Jurkat, Clone E6-1 (cell line): ENCODE measurements around the gene TRAF5.
A peak's percentile ranks its signal among the peaks of the same experiment; 100 is the strongest.

Experiments
- DNase-seq: peaks from one replicate; pipeline ENCODE4 v3.0.0-alpha.2; 2011; ENCODE audit warnings: low read depth, low spot score
- H3K4me3 ChIP-seq: 2 replicates; pipeline ENCODE4 v1.5.1; 2011; ENCODE audit warnings: mild to moderate bottlenecking, low read length, control low read depth, moderate library complexity

The TRAF5 gene

DNA sequence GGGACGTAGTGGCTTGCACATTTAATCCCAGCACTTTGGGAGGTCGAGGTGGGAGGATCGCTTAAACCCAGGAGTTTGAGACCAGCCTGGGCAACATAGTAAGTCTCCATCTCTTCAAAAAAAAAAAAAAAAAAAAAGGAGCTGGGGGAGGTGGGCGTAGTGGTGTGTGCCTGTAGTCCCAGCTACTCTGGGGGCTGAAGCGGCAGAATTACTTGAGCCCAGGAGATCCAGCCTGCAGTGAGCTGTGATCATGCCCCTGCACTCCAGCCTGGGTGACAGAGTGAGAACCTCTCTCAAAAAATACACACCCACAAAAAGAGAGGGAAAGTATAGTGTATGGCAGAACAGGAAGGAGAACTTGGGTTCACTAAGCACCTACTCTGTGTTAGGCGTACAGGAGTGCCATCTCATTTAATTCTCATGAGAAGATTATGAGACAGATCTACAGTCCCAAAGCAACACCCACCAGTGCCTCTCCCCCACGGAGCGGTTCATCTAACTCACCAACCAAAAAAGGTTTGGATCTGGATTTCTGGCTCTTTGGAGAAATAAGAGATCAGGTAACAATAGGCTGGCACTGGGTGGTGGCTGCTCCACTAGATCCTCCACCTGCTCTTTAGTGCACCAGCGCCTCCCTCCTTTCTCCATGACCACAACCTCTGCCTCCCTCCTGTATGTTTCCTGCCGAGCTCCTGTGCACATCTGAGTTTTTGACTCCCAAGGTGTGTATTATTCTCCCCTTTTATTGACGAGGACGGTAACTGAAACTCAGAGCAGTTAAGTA, 1.4 kb upstream of the TRAF5 start:
- no peak overlapping the region; the same call in 1 of the 2 replicates for H3K4me3 ChIP-seq
- peak; percentile 56 for DNase-seq

- peak overlapping the region; percentile 77 for H3K4me3 ChIP-seq
- DNase-seq: no peak
Measured at GRCh38 chr1:211326140-211326527, 499 bp upstream of the TRAF5 start.

DNA sequence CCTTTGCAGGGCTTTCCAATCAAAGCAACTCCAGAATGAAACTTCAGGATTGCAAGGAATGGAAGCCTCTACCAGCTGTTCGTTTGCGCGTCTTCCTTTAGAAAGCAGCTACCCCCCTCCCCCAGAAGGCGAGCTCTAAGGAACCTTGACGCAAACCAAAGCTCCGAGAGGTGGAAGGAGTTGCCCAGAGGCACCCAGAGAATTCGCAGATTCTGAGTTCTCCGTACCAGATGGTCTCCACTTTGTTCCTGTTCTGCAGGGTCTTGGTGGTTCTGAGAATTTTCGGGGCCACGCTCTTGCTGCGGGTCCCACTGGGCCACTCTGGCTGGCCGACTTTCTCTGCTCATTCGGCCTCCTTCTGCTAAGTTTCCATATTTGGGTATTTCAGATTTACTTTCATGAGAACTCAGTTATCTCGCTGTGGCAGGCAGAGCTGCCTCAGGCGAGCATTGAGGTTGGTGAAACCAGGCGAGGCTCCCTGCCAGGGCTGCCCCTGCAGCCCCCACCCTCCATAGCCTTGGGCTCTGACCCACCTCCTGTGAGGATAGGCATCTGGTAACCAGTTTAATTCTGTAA, 801 bp downstream of the TRAF5 start:
- DNase-seq: peak; percentile 42
- peak overlapping the region; percentile 77 for H3K4me3 ChIP-seq

DNA sequence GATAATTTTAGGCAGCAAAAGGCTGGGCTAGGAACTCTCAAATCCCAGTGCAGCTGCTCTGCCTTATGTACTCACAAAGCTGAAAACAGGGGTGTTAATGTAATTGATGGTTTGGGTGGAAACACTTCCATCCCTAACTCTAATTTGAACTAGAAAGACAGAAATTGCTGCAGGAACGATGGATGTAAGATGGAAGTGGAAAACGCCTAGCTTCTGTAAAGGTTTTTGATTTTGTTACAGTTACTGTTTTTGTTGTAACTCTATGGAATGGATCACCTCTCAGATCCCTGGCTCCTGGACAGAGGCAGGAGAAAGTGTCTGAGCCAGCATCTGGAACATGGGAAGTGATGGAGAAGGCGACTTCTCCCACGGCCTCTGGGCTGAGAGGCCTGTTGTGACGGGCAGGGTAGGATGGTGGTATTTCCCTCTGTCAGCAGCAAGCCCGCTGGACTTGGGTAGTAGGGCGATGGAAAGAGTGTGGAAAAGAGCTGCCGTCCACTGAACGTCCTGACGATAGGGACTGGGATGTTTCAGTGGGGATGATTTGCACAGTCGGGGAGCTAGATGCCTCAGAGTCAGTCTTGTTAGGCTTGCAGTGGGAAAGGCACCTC, 1.6 kb downstream of the TRAF5 start:
- peak overlapping the region; percentile 77 for H3K4me3 ChIP-seq
- no peak for DNase-seq

GRCh38 chr1:211328866-211329475, 2.3 kb downstream of the TRAF5 start:
- DNase-seq: no peak
- H3K4me3 ChIP-seq: no peak overlapping the region

GRCh38 chr1:211329764-211330201, 3.1 kb downstream of the TRAF5 start:
- no peak overlapping the region for H3K4me3 ChIP-seq
- no peak for DNase-seq

- no peak overlapping the region for H3K4me3 ChIP-seq
- no peak for DNase-seq
Measured at GRCh38 chr1:211330282-211330936, 3.8 kb downstream of the TRAF5 start.

- H3K4me3 ChIP-seq: no peak overlapping the region
- DNase-seq: no peak
Measured at GRCh38 chr1:211331011-211331709, 4.5 kb downstream of the TRAF5 start.

GRCh38 chr1:211332036-211332616, 5.5 kb downstream of the TRAF5 start:
- no peak overlapping the region for H3K4me3 ChIP-seq
- DNase-seq: no peak

DNA sequence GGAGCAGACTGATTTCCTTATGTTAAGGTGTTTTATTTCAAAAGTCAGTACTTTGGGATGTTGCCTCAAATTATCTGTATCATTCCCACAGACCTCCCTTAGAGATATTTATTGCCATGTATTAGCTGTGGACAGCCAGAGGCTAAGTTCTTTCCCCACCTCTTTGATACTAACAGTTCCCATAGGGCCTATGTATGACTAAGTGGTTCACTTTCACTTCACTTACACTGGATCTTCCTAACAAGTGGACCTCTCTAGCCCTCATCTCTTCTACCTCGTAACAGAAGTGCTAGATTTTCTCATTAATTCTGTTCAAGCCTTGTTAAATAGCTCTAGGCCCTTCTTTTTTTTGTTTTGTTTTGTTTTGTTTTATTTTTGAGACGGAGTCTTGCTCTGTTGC, 6.2 kb downstream of the TRAF5 start:
- no peak overlapping the region for H3K4me3 ChIP-seq
- no peak for DNase-seq

DNA sequence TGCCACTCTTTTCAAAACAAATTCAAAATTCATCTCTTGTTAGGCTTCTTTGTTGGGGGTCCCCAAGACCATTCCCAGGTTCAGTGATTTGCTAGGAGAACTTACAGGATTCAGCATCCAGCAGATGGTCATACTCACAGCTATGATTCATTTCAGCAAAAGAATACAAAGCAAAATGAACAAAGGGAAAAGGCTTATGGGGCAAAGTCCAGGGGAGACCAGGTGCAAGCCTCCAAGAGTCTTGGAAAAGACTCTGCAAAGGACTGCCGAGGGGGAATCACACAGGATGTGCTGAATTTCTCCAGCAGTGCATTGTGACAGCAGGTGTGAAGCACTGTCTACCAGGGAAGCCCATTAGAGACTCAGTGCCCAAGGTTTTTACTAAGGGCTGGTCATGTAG, 7.3 kb downstream of the TRAF5 start:
- H3K4me3 ChIP-seq: no peak overlapping the region
- DNase-seq: no peak

GRCh38 chr1:211334986-211335385, 8.4 kb downstream of the TRAF5 start:
- H3K4me3 ChIP-seq: no peak overlapping the region
- no peak for DNase-seq

DNA sequence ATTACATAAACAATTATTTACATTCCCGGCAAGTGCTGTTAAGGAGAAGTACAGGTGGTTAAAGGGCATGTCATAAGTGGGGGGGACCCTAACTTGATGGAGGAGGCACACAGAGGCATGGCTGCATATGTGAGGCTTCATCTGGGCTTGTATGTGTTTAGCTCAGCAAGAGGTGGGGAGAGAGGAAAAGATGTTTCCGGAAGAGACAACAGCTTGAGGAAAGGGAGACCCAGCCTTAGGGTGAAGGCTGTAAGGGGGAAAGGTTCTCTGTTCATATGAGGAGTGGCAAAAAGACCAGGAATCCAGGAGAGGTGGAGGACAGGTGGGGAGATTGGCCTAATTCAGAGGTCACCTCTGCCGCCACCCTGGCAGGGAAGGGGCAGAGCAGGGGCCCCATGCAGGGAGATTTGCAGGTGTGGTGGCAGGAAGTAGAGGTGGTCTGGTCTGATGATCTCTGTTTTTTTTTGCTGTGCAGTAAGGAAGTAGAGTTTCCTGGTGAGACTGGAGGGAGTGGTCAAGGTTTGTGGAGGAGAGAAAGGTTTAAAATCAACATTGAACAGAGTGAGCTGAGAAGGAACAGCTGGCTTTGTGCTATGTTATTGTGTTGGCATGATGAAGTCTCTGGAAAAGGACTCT, 9.0 kb downstream of the TRAF5 start:
- peak; percentile 47 for DNase-seq

GRCh38 chr1:211336161-211336560, 9.5 kb downstream of the TRAF5 start:
- no peak overlapping the region; the same call in 1 of the 2 replicates for H3K4me3 ChIP-seq
- no peak for DNase-seq

More for the DNA sequence above, 9.0 kb downstream of the TRAF5 start:
- peak overlapping the region; percentile 16 for H3K4me3 ChIP-seq

DNA sequence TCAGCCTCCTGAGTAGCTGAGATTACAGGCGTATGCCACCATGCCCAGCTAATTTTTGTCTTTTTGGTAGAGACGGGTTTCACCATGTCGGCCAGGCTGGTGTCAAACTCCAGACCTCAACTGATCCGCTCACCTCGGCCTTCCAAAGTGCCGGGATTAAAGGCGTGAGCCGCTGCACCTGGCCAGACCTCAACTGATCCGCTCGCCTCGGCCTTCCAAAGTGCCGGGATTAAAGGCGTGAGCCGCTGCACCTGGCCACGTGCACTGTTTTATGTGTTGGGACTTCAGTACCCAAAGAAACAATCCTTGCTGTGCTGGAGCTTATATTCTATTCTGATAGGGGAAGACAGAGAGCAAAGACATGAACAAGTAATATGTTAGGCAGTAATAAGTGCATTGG, 10.1 kb downstream of the TRAF5 start:
- no peak for DNase-seq
- H3K4me3 ChIP-seq: no peak overlapping the region

- DNase-seq: no peak
- H3K4me3 ChIP-seq: no peak overlapping the region
Measured at GRCh38 chr1:211337430-211338223, 11.0 kb downstream of the TRAF5 start.

DNA sequence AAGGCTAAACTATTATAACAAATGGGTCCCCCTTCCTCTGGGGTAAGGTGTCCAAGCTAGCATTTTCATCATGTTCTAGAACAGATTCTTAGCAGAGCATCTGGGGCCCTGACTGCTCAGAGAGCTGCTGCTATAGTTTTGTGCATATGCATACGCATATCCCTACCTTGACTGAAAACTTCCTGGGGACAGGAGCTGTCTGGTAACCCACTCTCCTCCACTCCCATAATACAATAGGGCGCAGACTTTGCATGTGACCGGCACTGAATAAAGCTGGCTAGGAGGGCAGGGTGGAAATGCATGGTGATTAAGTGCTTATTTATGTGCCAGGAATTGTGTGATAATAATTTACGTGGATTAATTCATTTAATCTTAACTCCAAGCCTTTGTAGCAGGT, 11.6 kb downstream of the TRAF5 start:
- DNase-seq: no peak
- no peak overlapping the region for H3K4me3 ChIP-seq
